A549 (cell line): ENCODE results near the gene ASH1L.

ENCODE experiments used
- POLR2A ChIP-seq: IDR thresholded peaks from 2 replicates; pipeline ENCODE4 v1.6.1; 2012; ENCODE audit warnings: mild to moderate bottlenecking, low read length
- TF ChIP-seq, protein P1 (sequence below): fragments of >200 bp; sonication (Bioruptor Twin); formaldehyde crosslinking; IDR thresholded peaks from 3 replicates; pipeline ENCODE4 v1.5.1; 2016

DNA sequence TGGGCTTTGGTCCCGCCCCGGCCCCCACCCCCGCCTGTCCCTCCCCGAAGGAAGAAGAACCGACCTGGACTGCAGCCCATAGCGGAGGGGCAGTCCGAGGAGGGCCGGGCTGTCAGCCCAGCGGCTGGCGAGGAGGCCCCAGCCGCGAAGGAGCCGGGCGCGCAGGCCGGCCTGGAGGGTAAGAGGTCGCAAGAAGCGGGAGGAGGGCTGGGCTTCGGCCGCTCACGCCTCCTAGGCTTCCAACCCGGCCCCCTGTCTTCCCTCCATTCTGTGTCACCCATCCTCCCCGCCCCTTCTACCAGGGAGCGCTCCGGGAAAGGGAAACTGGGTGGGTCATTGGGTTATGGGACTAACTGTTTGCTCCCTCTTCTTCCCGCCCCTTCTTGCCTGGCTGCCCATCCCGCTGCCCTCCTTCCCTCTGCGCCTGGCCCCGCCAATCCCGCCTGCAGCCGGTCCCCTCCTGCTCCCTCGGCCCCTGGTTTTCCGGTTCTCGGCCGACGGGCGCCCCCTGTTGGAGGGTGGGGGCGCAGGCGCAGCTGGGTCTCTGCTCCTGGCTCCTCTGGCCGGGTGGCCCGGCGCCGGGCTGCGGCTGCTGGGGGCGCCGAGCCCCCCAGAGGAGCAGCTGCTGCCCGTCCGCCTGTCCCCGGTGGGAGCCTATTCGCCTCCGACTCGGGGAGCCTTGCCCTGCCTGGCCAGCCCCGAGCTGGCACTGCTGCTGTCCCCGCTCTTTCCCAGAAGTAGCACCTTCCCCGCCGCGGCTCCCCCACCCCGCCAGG lies 239.5 kb downstream of the ASH1L start:
- TF ChIP-seq POLR2A = peak; percentile 30; the same call in 1 of the 2 replicates
- TF ChIP-seq, protein P1, sequence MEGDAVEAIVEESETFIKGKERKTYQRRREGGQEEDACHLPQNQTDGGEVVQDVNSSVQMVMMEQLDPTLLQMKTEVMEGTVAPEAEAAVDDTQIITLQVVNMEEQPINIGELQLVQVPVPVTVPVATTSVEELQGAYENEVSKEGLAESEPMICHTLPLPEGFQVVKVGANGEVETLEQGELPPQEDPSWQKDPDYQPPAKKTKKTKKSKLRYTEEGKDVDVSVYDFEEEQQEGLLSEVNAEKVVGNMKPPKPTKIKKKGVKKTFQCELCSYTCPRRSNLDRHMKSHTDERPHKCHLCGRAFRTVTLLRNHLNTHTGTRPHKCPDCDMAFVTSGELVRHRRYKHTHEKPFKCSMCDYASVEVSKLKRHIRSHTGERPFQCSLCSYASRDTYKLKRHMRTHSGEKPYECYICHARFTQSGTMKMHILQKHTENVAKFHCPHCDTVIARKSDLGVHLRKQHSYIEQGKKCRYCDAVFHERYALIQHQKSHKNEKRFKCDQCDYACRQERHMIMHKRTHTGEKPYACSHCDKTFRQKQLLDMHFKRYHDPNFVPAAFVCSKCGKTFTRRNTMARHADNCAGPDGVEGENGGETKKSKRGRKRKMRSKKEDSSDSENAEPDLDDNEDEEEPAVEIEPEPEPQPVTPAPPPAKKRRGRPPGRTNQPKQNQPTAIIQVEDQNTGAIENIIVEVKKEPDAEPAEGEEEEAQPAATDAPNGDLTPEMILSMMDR = peak; percentile 95
